NCI-H146 treated with DMSO at 0.1 percent for 48 hours (cell line): Measurements from ENCODE around the gene ARPC1A.
"Not testable (repeated sequence)": the region's sequence is repeated elsewhere in the genome, so short reads cannot be mapped to it uniquely, and the experiment has no call there.

Experiments
- DNase-seq: peaks from one replicate; lab custom pipeline; 2025; ENCODE audit not compliant: unreplicated experiment; lab: John Stamatoyannopoulos, UW

ARPC1A gene

GRCh38 chr7:99320371-99320770 lies 5.3 kb upstream of the ARPC1A start:
- no peak for DNase-seq

DNA sequence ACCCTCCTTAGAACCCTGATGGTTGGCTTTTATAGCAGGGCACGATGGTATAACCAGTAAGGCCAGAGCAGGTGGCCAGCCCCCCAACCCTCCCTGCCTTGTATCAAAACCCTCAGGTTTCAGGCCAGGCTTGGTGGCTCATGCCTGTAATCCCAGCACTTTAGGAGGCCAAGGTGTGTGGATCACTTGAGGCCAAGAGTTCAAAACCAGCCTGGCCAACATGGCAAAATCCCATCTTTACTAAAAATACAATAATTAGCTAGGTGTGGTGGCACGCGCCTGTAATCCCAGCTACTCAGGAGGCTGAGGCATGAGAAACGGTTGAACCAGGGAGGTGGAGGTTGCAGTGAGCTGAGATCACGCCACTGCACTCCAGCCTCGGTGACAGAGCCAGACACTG lies 3.0 kb upstream of the ARPC1A start:
- DNase-seq, result not testable (repeated sequence)

- no peak for DNase-seq
Measured at GRCh38 chr7:99324559-99324958, 1.1 kb upstream of the ARPC1A start.

- no peak for DNase-seq
Measured at GRCh38 chr7:99325001-99325493, 651 bp upstream of the ARPC1A start.

DNA sequence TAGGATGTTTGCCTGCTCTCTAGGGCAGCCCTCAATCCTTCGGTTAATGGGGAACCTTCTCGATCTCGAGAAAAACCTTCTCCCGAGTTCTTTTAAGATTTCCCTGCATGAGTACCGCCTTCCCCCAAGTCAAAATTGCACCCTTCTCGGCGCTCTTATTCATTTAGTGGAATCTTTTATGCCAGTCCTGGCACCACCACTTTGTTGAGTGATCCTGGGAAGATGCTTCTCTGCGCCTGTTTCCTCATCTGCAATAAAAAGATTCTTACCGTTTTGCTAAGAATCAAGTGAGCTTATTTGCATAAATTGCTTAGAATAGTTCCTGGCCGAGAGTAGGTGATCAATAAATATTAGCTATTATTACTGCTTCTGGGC lies 697 bp downstream of the ARPC1A start:
- no peak for DNase-seq

- not testable (repeated sequence) for DNase-seq
Measured at GRCh38 chr7:99330314-99330961, 4.7 kb downstream of the ARPC1A start.

DNA sequence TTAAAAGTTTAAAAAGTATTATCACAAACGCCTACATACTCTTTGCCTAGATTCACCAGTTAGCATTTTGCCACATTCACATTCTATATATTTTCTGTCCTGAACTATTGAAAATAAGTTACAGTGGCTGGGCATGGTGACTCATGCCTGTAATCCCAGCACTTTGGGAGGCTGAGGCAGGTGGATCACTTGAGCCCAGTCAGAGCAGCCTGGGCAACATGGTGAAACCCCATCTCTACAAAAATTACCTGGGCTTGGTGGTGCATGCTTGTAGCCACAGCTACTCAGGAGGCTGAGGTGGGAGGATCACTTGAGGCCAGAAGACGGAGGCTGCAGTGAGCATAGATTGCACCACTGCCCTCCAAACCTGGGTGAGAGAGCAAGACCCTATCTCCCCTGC lies 5.3 kb downstream of the ARPC1A start:
- no peak for DNase-seq

DNA sequence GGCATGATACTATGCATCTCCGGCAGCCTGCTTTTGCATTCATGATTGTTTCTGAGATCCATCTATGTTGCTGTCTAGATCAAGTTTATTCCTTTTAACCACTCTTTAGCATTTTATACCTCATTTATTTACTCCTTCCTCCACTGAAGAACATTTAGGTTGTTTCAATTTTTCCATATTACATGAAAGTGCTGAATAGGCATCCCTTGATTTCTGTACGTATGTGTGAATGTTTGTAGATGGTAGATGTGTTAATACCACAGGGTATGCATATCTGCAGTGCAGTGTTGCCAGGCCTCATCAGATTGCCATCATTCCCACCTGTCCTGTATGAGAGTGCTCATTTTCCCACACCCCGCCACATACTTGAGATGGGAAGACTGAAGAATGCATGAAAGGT lies 13.9 kb downstream of the ARPC1A start:
- no peak for DNase-seq

- no peak for DNase-seq
Measured at GRCh38 chr7:99340659-99341058, 15.0 kb downstream of the ARPC1A start.

- DNase-seq, result no peak
Measured at GRCh38 chr7:99344061-99344647, 18.5 kb downstream of the ARPC1A start.

DNA sequence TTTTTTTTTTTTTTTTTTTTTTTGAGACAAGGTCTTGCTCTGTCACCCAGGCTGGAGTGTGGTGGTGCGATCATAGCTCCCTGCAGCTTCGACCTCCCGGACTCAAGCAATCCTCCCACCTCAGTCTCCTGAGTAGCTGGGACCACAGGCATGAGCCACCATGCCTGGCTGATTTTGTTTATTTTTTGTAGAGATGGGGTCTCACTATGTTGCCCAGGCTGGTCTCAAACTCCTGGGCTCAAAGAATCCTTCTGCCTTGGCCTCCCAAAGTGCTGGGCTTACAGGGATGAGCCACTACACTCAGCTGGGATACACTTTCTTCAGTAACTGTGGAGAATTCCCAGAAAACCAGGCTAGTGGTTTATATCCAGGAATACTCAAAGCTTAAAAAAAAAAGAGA lies 24.9 kb downstream of the ARPC1A start:
- DNase-seq, result not testable (repeated sequence)

GRCh38 chr7:99352247-99352646 lies 26.5 kb downstream of the ARPC1A start:
- DNase-seq, result no peak

DNA sequence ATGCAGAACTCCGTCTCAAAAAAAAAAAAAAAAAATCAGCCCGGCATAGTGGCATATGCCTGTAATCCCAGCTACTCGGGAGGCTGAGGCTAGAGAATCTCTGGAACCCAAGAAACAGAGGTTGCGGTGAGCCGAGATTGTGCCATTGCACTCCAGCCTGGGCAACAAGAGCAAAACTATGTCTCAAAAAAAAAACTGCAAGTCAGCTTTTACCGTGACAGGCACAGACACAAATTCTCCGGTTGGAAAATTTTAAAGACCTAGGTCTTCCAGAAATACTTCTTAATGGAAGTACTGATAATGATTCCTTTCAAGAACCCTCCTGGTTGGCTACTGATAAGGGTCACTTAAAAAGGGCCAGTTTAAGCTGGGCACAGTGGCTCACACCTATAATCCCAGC lies 29.4 kb downstream of the ARPC1A start:
- DNase-seq, result no peak

GRCh38 chr7:99357701-99358490 lies 32.2 kb downstream of the ARPC1A start:
- DNase-seq, result no peak

DNA sequence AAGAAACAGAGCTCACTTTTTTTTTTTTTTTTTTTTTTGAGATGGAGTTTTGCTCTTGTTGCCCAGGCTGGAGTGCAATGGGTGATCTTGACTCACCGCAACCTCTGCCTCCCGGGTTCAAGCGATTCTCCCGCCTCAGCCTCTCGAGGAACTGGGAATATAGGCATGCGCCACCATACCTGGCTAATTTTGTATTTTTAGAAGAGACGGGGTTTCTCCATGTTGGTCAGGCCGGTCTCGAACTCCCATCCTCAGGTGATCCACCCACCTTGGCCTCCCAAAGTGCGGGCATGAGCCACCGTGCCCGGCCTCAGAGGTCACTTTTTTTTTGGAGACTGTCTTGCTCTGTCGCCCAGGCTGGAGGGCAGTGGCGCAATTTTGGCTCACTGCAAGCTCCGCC lies 32.8 kb downstream of the ARPC1A start:
- DNase-seq, result not testable (repeated sequence)

DNA sequence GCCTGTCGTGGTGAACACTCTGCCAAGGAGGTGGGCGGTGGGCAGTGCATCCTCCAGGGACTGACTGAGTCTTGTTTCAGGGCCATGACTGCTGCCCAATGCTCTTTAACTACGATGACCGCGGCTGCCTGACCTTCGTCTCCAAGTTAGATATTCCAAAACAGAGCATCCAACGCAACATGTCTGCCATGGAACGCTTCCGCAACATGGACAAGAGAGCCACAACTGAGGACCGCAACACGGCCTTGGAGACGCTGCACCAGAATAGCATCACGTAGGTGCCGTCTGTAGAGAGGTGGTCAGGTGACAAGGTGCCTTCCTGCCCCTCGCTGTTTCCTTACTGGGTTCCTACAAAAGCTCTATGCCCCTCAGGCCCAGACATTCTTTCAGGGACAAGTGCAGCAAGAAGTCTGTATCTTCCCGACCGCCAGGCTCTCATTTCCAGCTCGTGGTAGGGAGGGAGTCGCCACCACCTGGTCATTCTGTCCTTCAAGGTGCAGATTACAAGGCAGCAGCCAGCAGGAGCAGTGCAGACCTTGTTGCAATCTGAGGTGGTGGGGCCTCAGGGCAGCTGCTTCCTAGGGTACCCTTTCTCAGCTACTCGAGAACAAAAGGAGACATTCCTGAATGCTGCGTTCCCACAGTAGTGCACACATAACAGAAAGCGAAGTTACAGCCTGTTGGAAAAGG lies 33.9 kb downstream of the ARPC1A start:
- no peak for DNase-seq

DNA sequence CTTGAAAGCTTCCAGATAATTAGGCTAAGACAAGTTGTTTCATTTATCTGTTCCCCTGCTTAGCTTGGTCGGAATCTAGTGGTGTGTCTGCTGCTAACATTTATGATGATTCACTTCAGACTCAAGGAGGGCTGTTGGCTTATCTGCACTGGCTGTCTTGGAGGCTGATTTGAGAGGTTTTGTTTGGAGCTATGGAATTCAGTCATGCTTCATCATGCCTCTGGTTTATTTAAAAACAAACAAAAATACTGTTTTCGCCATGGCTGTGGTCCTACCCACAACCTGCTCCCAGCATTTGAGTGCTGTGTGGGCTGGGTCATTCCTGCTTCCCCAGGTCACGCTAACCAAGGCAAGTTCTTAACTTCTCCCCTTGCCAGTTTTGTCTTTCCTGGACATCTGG lies 37.1 kb downstream of the ARPC1A start:
- no peak for DNase-seq

- no peak for DNase-seq
Measured at GRCh38 chr7:99363286-99363685, 37.6 kb downstream of the ARPC1A start.

DNA sequence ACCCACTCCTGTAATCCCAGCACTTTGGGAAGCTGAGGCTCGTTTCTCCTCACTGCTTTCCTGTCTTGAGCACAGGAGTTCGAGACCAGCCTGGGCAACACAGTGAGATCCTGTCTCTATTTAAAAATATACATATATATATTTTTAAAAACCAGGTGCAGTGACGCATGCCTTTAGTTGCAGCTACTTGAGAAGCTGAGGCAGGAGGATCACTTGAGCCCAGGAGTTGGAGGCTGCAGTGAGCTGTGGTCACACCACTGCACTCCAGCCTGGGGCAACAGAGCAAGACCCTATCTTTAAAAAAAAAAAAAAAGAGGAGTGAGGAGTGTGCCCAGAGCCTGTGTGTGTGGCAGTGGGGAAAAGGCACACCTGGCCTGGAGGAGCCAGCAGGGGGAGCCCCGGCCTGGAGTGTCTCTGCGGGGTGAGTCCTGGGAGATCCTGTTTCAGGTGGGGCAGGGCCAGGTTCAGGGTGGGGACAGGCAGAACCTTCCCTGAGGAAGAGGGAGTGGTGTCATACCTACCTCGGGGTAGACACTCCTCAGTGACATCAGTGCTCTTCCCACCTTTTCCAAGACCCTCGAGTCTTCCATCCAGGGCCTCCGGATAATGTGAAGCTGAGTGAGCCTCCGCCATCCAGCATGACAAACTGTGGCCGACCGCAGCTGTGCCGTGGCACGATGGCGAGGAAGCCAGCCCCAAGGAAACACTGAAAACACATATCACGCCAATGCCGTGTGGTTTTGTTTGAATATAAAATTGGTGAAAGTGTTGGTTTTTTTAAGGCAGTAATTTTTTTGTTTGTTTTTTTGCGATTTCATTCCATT lies 39.8 kb downstream of the ARPC1A start:
- no peak for DNase-seq

- no peak for DNase-seq
Measured at GRCh38 chr7:99366646-99367045, 40.9 kb downstream of the ARPC1A start.
